WI38 (cell line): ENCODE measurements around the gene SMIM5.

Experiments
- H3K4me3 ChIP-seq: 2 replicates; pipeline ENCODE4 v1.5.1; 2011; ENCODE audit warnings: low read depth, mild to moderate bottlenecking, control low read depth, low read length
- TF ChIP-seq, protein P1 (sequence below): IDR thresholded peaks from 2 replicates; pipeline ENCODE4 v1.5.1; 2012; ENCODE audit warnings: low read depth, mild to moderate bottlenecking, control low read depth, low read length

SMIM5 gene

GRCh38 chr17:75607086-75607485, 26.1 kb upstream of the SMIM5 start:
- TF ChIP-seq, protein P1, sequence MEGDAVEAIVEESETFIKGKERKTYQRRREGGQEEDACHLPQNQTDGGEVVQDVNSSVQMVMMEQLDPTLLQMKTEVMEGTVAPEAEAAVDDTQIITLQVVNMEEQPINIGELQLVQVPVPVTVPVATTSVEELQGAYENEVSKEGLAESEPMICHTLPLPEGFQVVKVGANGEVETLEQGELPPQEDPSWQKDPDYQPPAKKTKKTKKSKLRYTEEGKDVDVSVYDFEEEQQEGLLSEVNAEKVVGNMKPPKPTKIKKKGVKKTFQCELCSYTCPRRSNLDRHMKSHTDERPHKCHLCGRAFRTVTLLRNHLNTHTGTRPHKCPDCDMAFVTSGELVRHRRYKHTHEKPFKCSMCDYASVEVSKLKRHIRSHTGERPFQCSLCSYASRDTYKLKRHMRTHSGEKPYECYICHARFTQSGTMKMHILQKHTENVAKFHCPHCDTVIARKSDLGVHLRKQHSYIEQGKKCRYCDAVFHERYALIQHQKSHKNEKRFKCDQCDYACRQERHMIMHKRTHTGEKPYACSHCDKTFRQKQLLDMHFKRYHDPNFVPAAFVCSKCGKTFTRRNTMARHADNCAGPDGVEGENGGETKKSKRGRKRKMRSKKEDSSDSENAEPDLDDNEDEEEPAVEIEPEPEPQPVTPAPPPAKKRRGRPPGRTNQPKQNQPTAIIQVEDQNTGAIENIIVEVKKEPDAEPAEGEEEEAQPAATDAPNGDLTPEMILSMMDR, result no peak

DNA sequence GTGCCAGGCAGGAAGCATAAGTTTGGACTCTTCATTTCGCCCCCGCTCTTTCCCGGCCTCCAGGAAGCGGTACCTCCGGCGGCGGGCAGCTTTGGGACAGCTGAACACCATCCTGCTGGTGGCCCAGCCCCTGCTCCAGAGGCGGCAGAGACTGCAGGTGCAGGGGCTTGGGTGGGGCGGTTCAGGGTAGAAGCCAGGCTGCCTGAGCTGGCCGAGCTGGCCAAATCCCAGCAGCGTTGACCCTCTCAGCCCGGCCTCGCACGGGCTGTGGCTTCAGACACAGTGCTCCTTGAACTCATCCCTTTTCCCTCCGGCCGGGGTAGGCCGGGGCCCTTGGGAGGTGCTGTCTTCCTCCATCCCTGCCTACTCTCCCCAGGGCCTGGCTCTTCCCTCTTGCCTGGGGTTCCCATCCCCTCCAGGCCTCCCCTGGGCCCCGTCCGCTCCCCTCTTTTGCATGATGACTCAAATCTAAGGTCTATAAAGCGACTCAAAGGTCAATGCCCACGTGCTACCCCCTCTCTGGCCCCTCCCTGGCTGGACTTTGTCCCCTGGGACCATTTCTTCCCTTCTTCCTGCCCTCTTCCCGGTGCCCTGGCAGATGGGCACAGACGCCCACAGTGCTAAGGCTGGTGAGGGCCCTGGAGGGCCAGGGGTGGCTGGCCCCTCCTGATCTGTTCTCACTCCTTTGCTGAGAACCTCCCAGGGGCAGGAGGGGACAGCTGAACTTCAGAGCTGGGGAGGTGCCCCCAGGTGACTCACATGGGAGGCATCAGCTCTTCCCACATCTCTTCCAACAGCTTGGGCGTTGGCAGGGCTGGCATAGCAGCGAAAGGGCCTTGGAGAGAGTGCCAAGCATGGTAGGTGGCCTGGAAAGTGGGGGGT, 22.9 kb upstream of the SMIM5 start:
- no peak overlapping the region for H3K4me3 ChIP-seq
- TF ChIP-seq, protein P1, result no peak

More at GRCh38 chr17:75607086-75607485, 26.1 kb upstream of the SMIM5 start:
- no peak overlapping the region for H3K4me3 ChIP-seq

DNA sequence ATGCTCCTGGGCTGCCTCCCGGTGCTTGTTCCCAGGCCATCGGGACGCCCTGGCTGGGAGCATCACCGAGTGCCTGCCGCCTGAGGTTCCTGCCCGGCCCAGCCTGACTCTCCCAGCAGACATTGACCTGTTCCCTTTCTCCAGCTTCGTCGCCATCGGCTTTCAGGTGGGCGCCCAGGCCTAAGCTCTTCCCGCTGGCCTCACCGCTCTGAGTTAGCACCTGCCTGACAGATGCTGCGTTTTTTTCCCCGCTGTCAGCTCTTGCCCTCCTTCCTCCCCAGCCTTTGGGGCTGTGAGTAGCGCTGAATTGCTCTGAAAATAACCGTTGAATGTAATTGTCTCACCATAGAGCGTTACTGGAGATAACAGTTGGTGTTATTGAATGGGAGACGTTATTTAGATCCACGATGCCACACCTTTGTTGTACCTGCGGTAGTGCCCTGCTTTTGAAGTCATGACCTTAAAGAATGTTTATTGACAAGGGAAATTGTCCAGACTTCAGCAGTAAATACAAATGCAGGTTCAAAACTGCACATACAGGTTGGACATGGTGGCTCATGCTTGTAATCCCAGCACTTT, 21.3 kb upstream of the SMIM5 start:
- TF ChIP-seq, protein P1, result no peak
- H3K4me3 ChIP-seq, result no peak overlapping the region

GRCh38 chr17:75612906-75613626, 20.2 kb upstream of the SMIM5 start:
- TF ChIP-seq, protein P1, result no peak
- no peak overlapping the region for H3K4me3 ChIP-seq

DNA sequence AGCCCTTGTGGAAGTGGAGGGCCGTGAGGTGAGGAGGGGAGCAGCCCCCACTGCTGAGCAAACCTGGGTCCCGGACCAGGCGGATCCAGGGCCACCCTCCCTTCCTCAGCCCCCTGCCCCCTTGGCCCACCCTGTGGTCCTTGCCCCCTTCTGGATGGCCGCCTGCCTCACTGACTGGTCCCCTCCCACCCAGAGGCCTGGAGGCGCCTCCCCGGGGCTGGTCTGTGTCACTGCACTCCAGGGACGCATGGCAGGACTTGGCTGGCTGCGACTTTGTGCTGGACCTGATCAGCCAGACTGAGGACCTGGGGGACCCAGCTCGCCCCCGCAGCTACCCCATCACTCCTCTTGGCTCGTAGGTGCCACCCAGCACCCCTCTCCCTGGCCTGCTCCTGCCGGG, 19.2 kb upstream of the SMIM5 start:
- TF ChIP-seq, protein P1, result peak; percentile 22; the same call in 1 of the 2 replicates
- H3K4me3 ChIP-seq, result no peak overlapping the region

DNA sequence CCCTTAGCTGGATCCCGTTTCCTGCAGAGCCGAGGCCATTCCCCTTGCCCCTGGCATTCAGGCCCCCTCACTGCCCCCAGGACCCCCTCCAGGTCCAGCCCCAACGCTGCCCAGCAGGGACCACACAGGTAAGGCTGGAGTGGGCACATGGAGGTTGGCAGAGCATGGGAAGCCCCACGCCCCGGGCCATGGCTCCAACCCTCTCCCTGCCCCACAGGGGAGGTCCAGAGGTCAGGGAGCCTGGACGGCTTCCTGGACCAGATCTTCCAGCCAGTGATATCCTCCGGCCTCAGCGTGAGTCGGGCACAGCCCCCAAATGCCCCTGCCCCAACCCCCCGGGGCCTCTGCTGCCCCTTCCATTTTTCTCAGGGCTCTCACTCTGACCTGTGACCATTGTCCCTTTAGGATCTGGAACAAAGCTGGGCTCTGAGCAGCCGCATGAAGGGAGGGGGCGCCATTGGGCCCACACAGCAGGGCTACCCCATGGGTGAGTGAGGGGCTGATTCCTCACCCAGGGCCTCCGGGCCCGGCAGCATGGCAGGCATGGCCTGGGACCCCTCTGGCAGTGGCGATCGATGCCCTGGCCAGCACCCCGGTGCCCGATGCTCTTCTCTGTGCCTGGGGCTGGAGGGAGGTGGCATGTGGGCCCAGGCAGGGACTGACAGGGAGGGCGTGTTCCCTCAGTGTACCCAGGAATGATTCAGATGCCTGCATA, 18.5 kb upstream of the SMIM5 start:
- TF ChIP-seq, protein P1, result no peak
- no peak overlapping the region for H3K4me3 ChIP-seq
